ENCODE data around the gene RPAP2. TPM values are rescaled to one million over a fixed set of nuclear protein-coding genes. Genes with fewer than 3 reads are reported as not detected.

Gene RPAP2
- total RNA-seq, 1 experiment from 2014 or later: 19.8 TPM

GRCh38 chr1:92340154-92340553 lies 41.3 kb downstream of the RPAP2 start:
- DNase-seq (ENCODE audit: low spot score) (no peak), ATAC-seq (no peak)
- ChIA-PET CTCF (no interaction called here), POLR2A (no interaction called here)
- no peak for TF ChIP-seq ZNF416 (CRISPR knock-in tag; IDR thresholded peaks at IDR 0.05)
- TF ChIP-seq ZNF121 (CRISPR knock-in tag; IDR thresholded peaks at IDR 0.05): no peak
- no peak for TF ChIP-seq HMGA2 (CRISPR knock-in tag; IDR thresholded peaks at IDR 0.05)
- no peak for TF ChIP-seq FOXP4 (CRISPR knock-in tag; IDR thresholded peaks at IDR 0.05)
- no peak for TF ChIP-seq MXD4 (CRISPR knock-in tag; IDR thresholded peaks at IDR 0.05; ENCODE audit: borderline replicate concordance)
- no peak for TF ChIP-seq EMX1 (CRISPR knock-in tag; IDR thresholded peaks at IDR 0.05)
- no peak for TF ChIP-seq ZNF138 (CRISPR knock-in tag; conservative IDR thresholded peaks at IDR 0.05)
- TF ChIP-seq AFF4 (CRISPR knock-in tag; IDR thresholded peaks at IDR 0.05; ENCODE audit: borderline replicate concordance): no peak
- no peak for TF ChIP-seq ZNF317 (CRISPR knock-in tag; IDR thresholded peaks at IDR 0.05; ENCODE audit: borderline replicate concordance, low read depth)
- TF ChIP-seq MLX (CRISPR knock-in tag; IDR thresholded peaks at IDR 0.05): no peak
- H3K27ac Mint-ChIP-seq: no peak overlapping the region
- no peaks in the 10 kb centered on the region for H3K4me1 Mint-ChIP-seq
- H3K27me3 Mint-ChIP-seq (ENCODE audit: low read depth): no peaks in the 10 kb centered on the region
- peaks cover 4% of the 10 kb centered on the region; the same call in 1 of the 2 replicates for H3K36me3 Mint-ChIP-seq
- no peaks in the 10 kb centered on the region for H3K9me3 Mint-ChIP-seq
- H3K4me3 Mint-ChIP-seq: no peak overlapping the region

- Mint-ChIP-seq H3K4me1 (no peaks in the 10 kb centered on the region), H3K27ac (no peak overlapping the region), H3K36me3 (0 out of 2 replicates have a peak, but pooled peaks cover 6% of the 10 kb centered on the region), H3K27me3 (ENCODE audit: low read depth) (no peaks in the 10 kb centered on the region), H3K4me3 (no peak overlapping the region), H3K9me3 (no peaks in the 10 kb centered on the region)
- DNase-seq (ENCODE audit: low spot score) (no peak), ATAC-seq (no peak)
- ChIA-PET CTCF (no interaction called here), POLR2A (no interaction called here)
- TF ChIP-seq NR2C2 (CRISPR knock-in tag; IDR thresholded peaks at IDR 0.05) (no peak), ERG (CRISPR knock-in tag; IDR thresholded peaks at IDR 0.05) (no peak), USF1 (CRISPR knock-in tag; IDR thresholded peaks at IDR 0.05) (no peak), MXD4 (CRISPR knock-in tag; IDR thresholded peaks at IDR 0.05; ENCODE audit: borderline replicate concordance) (no peak), SOX15 (CRISPR knock-in tag; IDR thresholded peaks at IDR 0.05) (no peak), ZNF423 (CRISPR knock-in tag; IDR thresholded peaks at IDR 0.05) (no peak), NR3C1 (CRISPR knock-in tag; conservative IDR thresholded peaks at IDR 0.05; ENCODE audit: low read depth) (no peak), SP1 (CRISPR knock-in tag; conservative IDR thresholded peaks at IDR 0.05) (no peak), ZBTB21 (CRISPR knock-in tag; IDR thresholded peaks at IDR 0.05; ENCODE audit: borderline replicate concordance) (no peak), USF2 (CRISPR knock-in tag; IDR thresholded peaks at IDR 0.05) (no peak)
Observed at GRCh38 chr1:92342401-92342800, 43.5 kb downstream of the RPAP2 start.

Measured in WTC11 (cell line).